GM06990 (cell line): ENCODE data around the gene CFAP119.

Experiments
- DNase-seq: peaks from one replicate; pipeline ENCODE4 v3.0.0-alpha.2; 2011; ENCODE audit not compliant: insufficient read length; ENCODE audit errors: extremely low read depth
- H3K27me3 ChIP-seq: replicated peaks from 2 replicates; pipeline ENCODE4 v1.6.0; 2011; ENCODE audit warnings: low read length; ENCODE audit not compliant: control insufficient read depth, insufficient read depth
- H3K36me3 ChIP-seq: 2 replicates; pipeline ENCODE4 v1.5.1; 2011; ENCODE audit warnings: low read length; ENCODE audit not compliant: control insufficient read depth, insufficient read depth
- H3K4me3 ChIP-seq: replicated peaks from 2 replicates; pipeline ENCODE4 v1.5.1; 2011; ENCODE audit warnings: low read depth, mild to moderate bottlenecking, control low read depth, low read length
- CTCF ChIP-seq: IDR thresholded peaks from 2 replicates; pipeline ENCODE4 v1.5.1; 2011; ENCODE audit warnings: low read length, control low read depth, mild to moderate bottlenecking, inconsistent platforms; ENCODE audit not compliant: insufficient read depth, poor library complexity, severe bottlenecking

Gene CFAP119

GRCh38 chr16:30771726-30772125 lies 9.9 kb upstream of the CFAP119 start:
- Histone ChIP-seq H3K27me3 (no peaks in the 10 kb centered on the region), H3K36me3 (peaks cover 47% of the 10 kb centered on the region), H3K4me3 (no peak overlapping the region)
- no peak for DNase-seq
- TF ChIP-seq CTCF: no peak

GRCh38 chr16:30769379-30770089 lies 7.7 kb upstream of the CFAP119 start:
- TF ChIP-seq CTCF: no peak
- peaks cover 69% of the 10 kb centered on the region for H3K36me3 ChIP-seq

GRCh38 chr16:30768583-30769181 lies 6.8 kb upstream of the CFAP119 start:
- DNase-seq: no peak
- peaks cover 69% of the 10 kb centered on the region for H3K36me3 ChIP-seq
- H3K4me3 ChIP-seq: no peak overlapping the region
- no peaks in the 10 kb centered on the region for H3K27me3 ChIP-seq
- TF ChIP-seq CTCF: no peak

More at GRCh38 chr16:30769379-30770089, 7.7 kb upstream of the CFAP119 start:
- H3K27me3 ChIP-seq: no peaks in the 10 kb centered on the region
- no peak for DNase-seq
- no peak overlapping the region for H3K4me3 ChIP-seq

- no peak overlapping the region for H3K4me3 ChIP-seq
- peaks cover 61% of the 10 kb centered on the region for H3K36me3 ChIP-seq
- H3K27me3 ChIP-seq: no peaks in the 10 kb centered on the region
- DNase-seq: no peak
- no peak for TF ChIP-seq CTCF
These were observed 6.1 kb upstream of the CFAP119 start for GRCh38 chr16:30767767-30768465.

GRCh38 chr16:30766933-30767284 lies 5.0 kb upstream of the CFAP119 start:
- H3K4me3 ChIP-seq: no peak overlapping the region
- H3K27me3 ChIP-seq: no peaks in the 10 kb centered on the region
- TF ChIP-seq CTCF: no peak
- no peak for DNase-seq
- H3K36me3 ChIP-seq: peaks cover 57% of the 10 kb centered on the region
